Activated naive CD4-positive, alpha-beta T cell treated with anti-CD3 and anti-CD28 coated beads, Interleukin-2, amount 50 U/mL, for 72 hours (primary cell): ENCODE measurements around the gene SH3GLB2. TPM values are rescaled to one million over a fixed set of nuclear protein-coding genes. Genes with fewer than 3 reads are reported as not detected.

Experiments used
- ATAC-seq, 2 donors: fragments of 150-1000 bp; cut with Tn5 transposase; 2 replicates each; pipeline ENCODE4 v1.10.0; 2021; ENCODE audit warnings: mild to moderate bottlenecking in 2 of 2, moderate library complexity in 2 of 2
- DNase-seq, 2 donors: peaks; one replicate each; pipeline ENCODE4 v3.0.0; 2021 to 2022; ENCODE audit warnings: low spot score in 2 of 2
- H3K27ac Mint-ChIP-seq, 2 donors: one replicate each; pipeline ENCODE4 v1.8.0; 2022; ENCODE audit warnings: mild to moderate bottlenecking in 2 of 2, mixed read lengths in 2 of 2
- H3K36me3 Mint-ChIP-seq, 2 donors: one replicate each; pipeline ENCODE4 v1.8.0; 2022; ENCODE audit warnings: mixed read lengths in 2 of 2
- H3K9me3 Mint-ChIP-seq, 2 donors: one replicate each; pipeline ENCODE4 v1.8.0; 2022; ENCODE audit warnings: mixed read lengths in 2 of 2
- total RNA-seq, 2 donors: library from RNA; stranded (reverse); gene quantifications; one replicate each; pipeline ENCODE4 v1.2.3, GENCODE V29; 2022

SH3GLB2 gene
- 10 to 100 TPM; 44.1 to 59.9 TPM for total RNA-seq

GRCh38 chr9:129028192-129028966 is at the start of gene SH3GLB2:
Gene SH3GLB2 (minus strand): TSS chr9:129028331. CDS start chr9:129028154, 177 bp downstream.
- DNase-seq = peak; percentile 90 to 95
- no peaks in the 10 kb centered on the region for H3K9me3 Mint-ChIP-seq
- peaks cover 0 to 5% of the 10 kb centered on the region in 2 donors for H3K36me3 Mint-ChIP-seq
- peak within 1 kb of the TSS; percentile 79 to 85 for H3K27ac Mint-ChIP-seq
- ATAC-seq = peak; percentile 90

- DNase-seq (no peak), ATAC-seq (no peak)
- H3K36me3 Mint-ChIP-seq = no peaks in the 10 kb centered on the region
- no peak overlapping the region for H3K27ac Mint-ChIP-seq
- H3K9me3 Mint-ChIP-seq = no peaks in the 10 kb centered on the region
These were observed 49.1 kb upstream of the SH3GLB2 start for GRCh38 chr9:129077236-129077635.

GRCh38 chr9:129076640-129077037 is 48.5 kb upstream of the SH3GLB2 start:
- ATAC-seq = no peak
- Mint-ChIP-seq H3K9me3 (no peaks in the 10 kb centered on the region), H3K36me3 (no peaks in the 10 kb centered on the region), H3K27ac (no peak overlapping the region)
- no peak for DNase-seq

GRCh38 chr9:129075996-129076639 is 48.0 kb upstream of the SH3GLB2 start:
- Mint-ChIP-seq H3K36me3 (no peaks in the 10 kb centered on the region), H3K27ac (no peak overlapping the region), H3K9me3 (no peaks in the 10 kb centered on the region)
- ATAC-seq = no peak
- DNase-seq = no peak

- ATAC-seq (no peak), DNase-seq (no peak)
- Mint-ChIP-seq H3K36me3 (no peaks in the 10 kb centered on the region), H3K9me3 (no peaks in the 10 kb centered on the region), H3K27ac (no peak overlapping the region)
These were observed 46.0 kb upstream of the SH3GLB2 start for GRCh38 chr9:129074106-129074505.

- ATAC-seq = no peak
- no peak for DNase-seq
- H3K27ac Mint-ChIP-seq = peak overlapping the region in 1 of 2 donors; percentile 51
- H3K36me3 Mint-ChIP-seq = peaks cover 0 to 6% of the 10 kb centered on the region in 2 donors
- no peaks in the 10 kb centered on the region for H3K9me3 Mint-ChIP-seq
These were observed 45.3 kb upstream of the SH3GLB2 start for GRCh38 chr9:129073404-129073803.

GRCh38 chr9:129072171-129072570 is 44.0 kb upstream of the SH3GLB2 start:
- peaks cover 0 to 6% of the 10 kb centered on the region in 2 donors for H3K36me3 Mint-ChIP-seq
- DNase-seq (no peak), ATAC-seq (no peak)
- H3K27ac Mint-ChIP-seq = no peak overlapping the region
- H3K9me3 Mint-ChIP-seq = no peaks in the 10 kb centered on the region

- Mint-ChIP-seq H3K9me3 (no peaks in the 10 kb centered on the region), H3K27ac (no peak overlapping the region), H3K36me3 (peaks cover 0 to 6% of the 10 kb centered on the region in 2 donors)
- no peak for ATAC-seq
- DNase-seq = no peak
These were observed 43.5 kb upstream of the SH3GLB2 start for GRCh38 chr9:129071526-129072126.

- ATAC-seq = no peak
- Mint-ChIP-seq H3K9me3 (no peaks in the 10 kb centered on the region), H3K36me3 (peaks cover 0 to 8% of the 10 kb centered on the region in 2 donors), H3K27ac (peak overlapping the region in 1 of 2 donors; percentile 36)
- DNase-seq = no peak
These were observed 42.8 kb upstream of the SH3GLB2 start for GRCh38 chr9:129070696-129071525.

GRCh38 chr9:129069862-129070641 is 41.9 kb upstream of the SH3GLB2 start:
- H3K27ac Mint-ChIP-seq = peak overlapping the region; percentile 79 to 88
- ATAC-seq = no peak
- peaks cover 0 to 12% of the 10 kb centered on the region in 2 donors for H3K36me3 Mint-ChIP-seq
- DNase-seq = no peak
- H3K9me3 Mint-ChIP-seq = no peaks in the 10 kb centered on the region

- peak overlapping the region; percentile 79 to 98 for H3K27ac Mint-ChIP-seq
- peaks cover 0 to 12% of the 10 kb centered on the region in 2 donors for H3K36me3 Mint-ChIP-seq
- peak; percentile 87 to 96 for ATAC-seq
- no peaks in the 10 kb centered on the region for H3K9me3 Mint-ChIP-seq
- DNase-seq = peak; percentile 44 to 74
These were observed 41.1 kb upstream of the SH3GLB2 start for GRCh38 chr9:129068990-129069861.

- peak overlapping the region; percentile 79 to 98 for H3K27ac Mint-ChIP-seq
- H3K9me3 Mint-ChIP-seq = no peaks in the 10 kb centered on the region
- ATAC-seq = no peak
- peaks cover 0 to 12% of the 10 kb centered on the region in 2 donors for H3K36me3 Mint-ChIP-seq
- DNase-seq = no peak
These were observed 40.0 kb upstream of the SH3GLB2 start for GRCh38 chr9:129068110-129068509.

- Mint-ChIP-seq H3K27ac (no peak overlapping the region), H3K9me3 (no peaks in the 10 kb centered on the region), H3K36me3 (peaks cover 0 to 12% of the 10 kb centered on the region in 2 donors)
- DNase-seq (no peak), ATAC-seq (no peak)
These were observed 36.4 kb upstream of the SH3GLB2 start for GRCh38 chr9:129064499-129064908.

GRCh38 chr9:129063061-129063460 is 34.9 kb upstream of the SH3GLB2 start:
- Mint-ChIP-seq H3K36me3 (peaks cover 0 to 6% of the 10 kb centered on the region in 2 donors), H3K27ac (no peak overlapping the region), H3K9me3 (no peaks in the 10 kb centered on the region)
- DNase-seq (no peak), ATAC-seq (no peak)

GRCh38 chr9:129060991-129061390 is 32.9 kb upstream of the SH3GLB2 start:
- Mint-ChIP-seq H3K27ac (peak overlapping the region in 1 of 2 donors; percentile 50), H3K36me3 (peaks cover 0 to 5% of the 10 kb centered on the region in 2 donors), H3K9me3 (no peaks in the 10 kb centered on the region)
- no peak for DNase-seq
- no peak for ATAC-seq
